ENCODE results near the gene IGFBP4. TPM values are rescaled to one million over a fixed set of nuclear protein-coding genes. Genes with fewer than 3 reads are reported as not detected.

IGFBP4 gene
- total RNA-seq, 2 experiments from 2014 or later: 10.7 to 11.6 TPM

DNA sequence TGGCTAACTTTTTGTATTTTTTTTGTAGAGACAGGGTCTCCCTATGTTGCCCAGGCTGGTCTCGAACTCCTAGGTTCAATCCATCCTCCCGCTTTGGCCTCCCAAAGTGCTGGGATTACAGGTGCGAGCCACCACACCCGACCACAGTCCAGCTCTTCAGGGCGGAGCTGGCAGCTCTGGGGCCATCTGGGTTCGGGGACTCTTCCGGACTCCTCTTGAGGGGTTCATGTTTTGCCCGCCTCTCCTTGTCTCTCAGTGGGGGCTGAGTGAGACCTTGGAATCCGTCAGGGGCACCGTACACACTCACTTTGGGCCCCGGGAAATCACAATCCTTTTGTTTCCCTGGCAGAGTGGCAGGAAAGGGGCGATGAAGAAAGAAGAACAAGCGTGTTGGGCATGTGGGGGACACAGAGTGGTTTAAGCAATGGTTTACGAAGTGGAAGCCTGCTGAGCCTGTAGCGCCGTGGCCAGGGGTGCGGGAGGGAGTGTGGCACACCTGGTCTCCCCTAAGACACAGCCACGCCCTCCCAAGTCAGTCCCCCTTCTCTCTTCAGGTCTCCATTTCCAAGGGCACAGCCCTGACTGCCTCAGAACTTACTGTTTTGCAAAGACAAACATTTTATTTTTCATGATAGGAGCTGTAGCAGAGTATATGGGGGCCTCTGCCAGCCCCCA, 32.1 kb downstream of the IGFBP4 start:
- H3K9me3 Mint-ChIP-seq: peaks cover 2% of the 10 kb centered on the region
- intact Hi-C loops (cut with micrococcal nuclease): no loop called here

DNA sequence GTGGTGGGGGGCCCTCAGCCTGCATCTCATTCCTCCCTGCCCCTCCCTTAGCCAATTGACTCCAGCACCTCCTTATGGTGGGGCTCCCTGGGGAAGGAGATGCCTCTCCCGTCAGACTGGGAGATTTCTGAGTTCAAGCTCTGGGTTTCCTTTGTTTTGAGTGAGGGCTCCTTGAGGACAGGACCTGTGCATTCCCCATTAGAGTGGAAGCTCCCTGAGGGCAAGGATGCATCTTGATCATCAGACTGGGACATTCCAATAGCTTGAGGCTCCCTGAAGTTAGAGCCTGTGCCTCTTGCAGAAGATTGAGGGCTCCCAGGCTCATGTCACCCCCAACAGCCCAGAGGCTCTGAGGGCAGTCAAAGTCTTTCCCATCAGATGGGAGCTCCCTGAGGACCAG, 34.5 kb downstream of the IGFBP4 start:
- H3K4me1 Mint-ChIP-seq (ENCODE audit: low read depth): peaks cover 48% of the 10 kb centered on the region
- intact Hi-C loops (cut with micrococcal nuclease): no loop called here
- POLR2A ChIA-PET: interaction anchor here (0.7 to 3.0 kb wide), 4 partner anchors 8 to 58 kb away, joined by 3 to 30 read pairs (median 4); no protein-coding TSS in a partner anchor
- H3K4me3 Mint-ChIP-seq: no peak overlapping the region
- CTCF ChIA-PET: interaction anchor here (1.4 to 11.0 kb wide), 3 partner anchors 17 to 83 kb away, joined by 3 to 158 read pairs (median 6); no protein-coding TSS in a partner anchor
- TF ChIP-seq, protein P1, sequence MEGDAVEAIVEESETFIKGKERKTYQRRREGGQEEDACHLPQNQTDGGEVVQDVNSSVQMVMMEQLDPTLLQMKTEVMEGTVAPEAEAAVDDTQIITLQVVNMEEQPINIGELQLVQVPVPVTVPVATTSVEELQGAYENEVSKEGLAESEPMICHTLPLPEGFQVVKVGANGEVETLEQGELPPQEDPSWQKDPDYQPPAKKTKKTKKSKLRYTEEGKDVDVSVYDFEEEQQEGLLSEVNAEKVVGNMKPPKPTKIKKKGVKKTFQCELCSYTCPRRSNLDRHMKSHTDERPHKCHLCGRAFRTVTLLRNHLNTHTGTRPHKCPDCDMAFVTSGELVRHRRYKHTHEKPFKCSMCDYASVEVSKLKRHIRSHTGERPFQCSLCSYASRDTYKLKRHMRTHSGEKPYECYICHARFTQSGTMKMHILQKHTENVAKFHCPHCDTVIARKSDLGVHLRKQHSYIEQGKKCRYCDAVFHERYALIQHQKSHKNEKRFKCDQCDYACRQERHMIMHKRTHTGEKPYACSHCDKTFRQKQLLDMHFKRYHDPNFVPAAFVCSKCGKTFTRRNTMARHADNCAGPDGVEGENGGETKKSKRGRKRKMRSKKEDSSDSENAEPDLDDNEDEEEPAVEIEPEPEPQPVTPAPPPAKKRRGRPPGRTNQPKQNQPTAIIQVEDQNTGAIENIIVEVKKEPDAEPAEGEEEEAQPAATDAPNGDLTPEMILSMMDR (IDR thresholded peaks at IDR 0.05): no peak
- no peaks in the 10 kb centered on the region for H3K27me3 Mint-ChIP-seq
- H3K36me3 Mint-ChIP-seq (ENCODE audit: low read depth): peaks cover 10% of the 10 kb centered on the region
- H3K9me3 Mint-ChIP-seq: peaks cover 2% of the 10 kb centered on the region
- no peak overlapping the region for H3K27ac Mint-ChIP-seq
- no peak for ATAC-seq
- DNase-seq: no peak

More for the DNA sequence above, 32.1 kb downstream of the IGFBP4 start:
- CTCF ChIA-PET: interaction anchor here (0.6 to 11.0 kb wide), 34 partner anchors 11 to 149 kb away, joined by 3 to 158 read pairs (median 7); partner anchors contain the start of gene TOP2A
- DNase-seq: no peak
- Mint-ChIP-seq H3K27ac (no peak overlapping the region), H3K36me3 (ENCODE audit: low read depth) (peaks cover 10% of the 10 kb centered on the region), H3K4me3 (no peak overlapping the region), H3K27me3 (no peaks in the 10 kb centered on the region), H3K4me1 (ENCODE audit: low read depth) (peaks cover 25% of the 10 kb centered on the region)
- ATAC-seq: no peak
- TF ChIP-seq, protein P1 (IDR thresholded peaks at IDR 0.05): no peak
- POLR2A ChIA-PET: interaction anchor here (0.6 to 3.0 kb wide), 7 partner anchors 11 to 85 kb away, joined by 3 to 30 read pairs (median 3); partner anchors contain the start of gene TOP2A

DNA sequence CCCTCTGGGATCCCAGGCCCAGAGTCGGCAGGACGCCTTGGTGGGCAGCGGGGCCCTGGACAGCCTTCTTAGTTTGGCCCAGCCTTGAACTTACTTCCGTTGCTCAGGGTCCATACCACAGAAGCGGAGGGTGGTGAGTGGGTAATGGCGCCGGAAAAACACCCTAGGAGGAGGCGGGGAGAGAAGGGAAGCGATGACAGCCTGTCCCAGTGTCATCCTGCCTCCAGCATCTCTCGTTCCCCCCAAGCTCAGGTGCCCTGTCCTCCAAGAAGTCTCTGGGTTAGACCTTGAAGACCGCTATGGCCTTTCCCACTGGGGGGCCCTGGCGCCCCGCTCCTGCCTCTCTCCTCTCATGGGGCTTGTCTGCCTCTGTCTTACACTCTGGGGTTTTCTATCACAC, 35.2 kb downstream of the IGFBP4 start:
- H3K4me1 Mint-ChIP-seq (ENCODE audit: low read depth): peaks cover 49% of the 10 kb centered on the region
- ChIA-PET CTCF (interaction anchor here (1.4 to 11.0 kb wide), 2 partner anchors 53 to 82 kb away, joined by 3 to 158 read pairs; no protein-coding TSS in a partner anchor), POLR2A (interaction anchor here (0.7 to 3.6 kb wide), 5 partner anchors 8 to 62 kb away, joined by 3 to 30 read pairs (median 6); no protein-coding TSS in a partner anchor)
- no peaks in the 10 kb centered on the region for H3K27me3 Mint-ChIP-seq
- peak overlapping the region; percentile 98 for H3K27ac Mint-ChIP-seq
- TF ChIP-seq, protein P1 (IDR thresholded peaks at IDR 0.05): no peak
- peaks cover 2% of the 10 kb centered on the region for H3K9me3 Mint-ChIP-seq
- H3K4me3 Mint-ChIP-seq: no peak overlapping the region
- ATAC-seq (no peak), DNase-seq (no peak)
- H3K36me3 Mint-ChIP-seq (ENCODE audit: low read depth): peaks cover 10% of the 10 kb centered on the region
- intact Hi-C loops (cut with micrococcal nuclease): no loop called here

DNA sequence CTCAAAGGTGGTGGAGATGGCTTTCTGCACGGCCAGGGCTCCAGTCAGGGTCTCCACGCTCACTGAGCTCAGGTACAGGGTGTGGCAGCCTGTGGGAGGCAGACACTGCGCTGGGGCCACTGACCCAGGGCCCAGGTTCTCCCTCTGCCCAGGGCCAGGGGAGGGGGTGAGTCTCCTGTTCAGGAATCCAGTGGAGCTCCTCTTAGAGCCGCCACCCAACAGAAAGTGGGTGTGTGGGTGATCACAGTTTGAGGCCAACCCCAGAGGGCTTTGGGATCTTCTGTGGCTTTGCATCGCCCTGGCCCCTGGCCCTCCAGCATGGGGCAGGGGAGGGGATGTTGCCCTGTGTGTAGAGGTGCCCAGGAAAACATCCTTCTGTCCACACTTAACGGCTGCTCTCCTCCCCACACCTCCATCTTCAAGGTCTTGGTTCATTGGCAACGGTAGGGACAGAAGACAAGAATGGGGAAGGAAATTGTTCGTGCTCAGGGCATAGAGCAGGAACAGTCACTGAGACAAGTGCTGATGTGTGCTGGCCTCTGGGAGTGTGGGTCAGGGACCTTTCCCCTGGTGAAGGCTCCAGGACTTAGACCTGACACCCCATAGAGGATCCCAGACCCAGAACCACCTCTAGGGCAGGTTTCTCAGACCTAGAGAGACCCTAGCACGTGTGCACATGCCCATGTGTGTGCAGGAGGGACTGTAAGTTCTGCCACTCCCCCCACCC, 36.7 kb downstream of the IGFBP4 start:
- H3K27ac Mint-ChIP-seq: peak overlapping the region; percentile 98
- H3K36me3 Mint-ChIP-seq (ENCODE audit: low read depth): peaks cover 10% of the 10 kb centered on the region
- ChIA-PET CTCF (interaction anchor here (0.6 to 11.0 kb wide), 8 partner anchors 9 to 81 kb away, joined by 3 to 158 read pairs (median 3); no protein-coding TSS in a partner anchor), POLR2A (interaction anchor here (0.7 to 3.6 kb wide), 8 partner anchors 13 to 69 kb away, joined by 3 to 26 read pairs (median 4); no protein-coding TSS in a partner anchor)
- H3K9me3 Mint-ChIP-seq: peaks cover 2% of the 10 kb centered on the region
- H3K4me3 Mint-ChIP-seq: peak overlapping the region; percentile 74
- ATAC-seq (no peak), DNase-seq (peak; percentile 20)
- peaks cover 55% of the 10 kb centered on the region for H3K4me1 Mint-ChIP-seq (ENCODE audit: low read depth)
- intact Hi-C loops (cut with micrococcal nuclease): loop anchor here (5.0 kb wide), 2 partner anchors 37 to 52 kb away; no protein-coding TSS in a partner anchor
- TF ChIP-seq, protein P1 (IDR thresholded peaks at IDR 0.05): no peak
- H3K27me3 Mint-ChIP-seq: no peaks in the 10 kb centered on the region

All from activated CD8-positive, alpha-beta T cell treated with anti-CD3 and anti-CD28 coated beads for 36 hours (primary cell).